ENCODE data around the gene PRR18.

DNA sequence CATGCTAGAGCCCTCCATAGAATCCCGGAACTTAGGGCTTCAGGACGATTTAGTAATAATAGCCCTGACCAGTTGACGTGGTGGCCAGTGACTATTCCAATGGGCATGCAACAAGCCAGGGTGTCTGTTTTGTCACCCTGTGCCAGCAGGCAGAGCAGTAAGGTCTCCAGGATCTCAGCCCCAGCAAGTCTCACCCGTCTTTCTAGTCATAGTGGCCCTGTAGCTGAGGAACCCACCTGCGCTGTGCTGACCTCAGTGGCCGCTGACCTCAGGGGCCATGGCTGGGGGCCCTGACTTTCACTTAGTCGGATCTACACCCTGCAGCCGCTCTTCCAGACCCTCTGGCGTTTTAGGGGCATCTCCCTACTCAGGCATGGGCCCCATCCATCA lies 36.8 kb downstream of the PRR18 start:
- TF ChIP-seq, protein P1, sequence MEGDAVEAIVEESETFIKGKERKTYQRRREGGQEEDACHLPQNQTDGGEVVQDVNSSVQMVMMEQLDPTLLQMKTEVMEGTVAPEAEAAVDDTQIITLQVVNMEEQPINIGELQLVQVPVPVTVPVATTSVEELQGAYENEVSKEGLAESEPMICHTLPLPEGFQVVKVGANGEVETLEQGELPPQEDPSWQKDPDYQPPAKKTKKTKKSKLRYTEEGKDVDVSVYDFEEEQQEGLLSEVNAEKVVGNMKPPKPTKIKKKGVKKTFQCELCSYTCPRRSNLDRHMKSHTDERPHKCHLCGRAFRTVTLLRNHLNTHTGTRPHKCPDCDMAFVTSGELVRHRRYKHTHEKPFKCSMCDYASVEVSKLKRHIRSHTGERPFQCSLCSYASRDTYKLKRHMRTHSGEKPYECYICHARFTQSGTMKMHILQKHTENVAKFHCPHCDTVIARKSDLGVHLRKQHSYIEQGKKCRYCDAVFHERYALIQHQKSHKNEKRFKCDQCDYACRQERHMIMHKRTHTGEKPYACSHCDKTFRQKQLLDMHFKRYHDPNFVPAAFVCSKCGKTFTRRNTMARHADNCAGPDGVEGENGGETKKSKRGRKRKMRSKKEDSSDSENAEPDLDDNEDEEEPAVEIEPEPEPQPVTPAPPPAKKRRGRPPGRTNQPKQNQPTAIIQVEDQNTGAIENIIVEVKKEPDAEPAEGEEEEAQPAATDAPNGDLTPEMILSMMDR (IDR thresholded peaks at IDR 0.05 in 8 of 11, conservative IDR thresholded peaks at IDR 0.05 in 3 of 11) = no peak
- TF ChIP-seq POLR2A (IDR thresholded peaks at IDR 0.05) = no peak
- no peak for TF ChIP-seq POLR2AphosphoS5 (IDR thresholded peaks at IDR 0.05)

Data from spleen (tissue), 7 donors.